Measurements from ENCODE around the gene NFIA.

The NFIA gene

DNA sequence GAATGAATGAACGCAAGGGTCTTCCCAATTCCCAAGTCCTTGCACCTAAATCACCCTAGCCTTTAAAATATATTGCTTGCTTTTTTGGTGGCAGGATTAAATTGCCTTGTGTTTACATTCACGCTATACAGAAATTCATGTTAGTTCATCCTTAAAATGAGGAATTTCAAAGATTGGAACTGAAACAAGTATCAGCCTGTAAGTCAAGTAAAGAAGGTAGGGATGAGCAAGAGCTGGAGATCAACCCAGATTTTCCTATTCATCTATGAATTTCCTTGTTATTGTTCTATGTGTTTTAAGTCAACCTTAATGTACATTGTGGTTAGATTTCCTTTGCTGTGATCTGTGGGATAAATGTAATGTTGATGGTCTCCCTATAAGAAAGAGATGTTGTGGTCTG is 248.2 kb downstream of the NFIA start:
- TF ChIP-seq TAF1 (IDR thresholded peaks at IDR 0.05; ENCODE audit: borderline replicate concordance, low read depth, low read length) = no peak
- TF ChIP-seq POLR2A (IDR thresholded peaks at IDR 0.05; ENCODE audit: low read depth, low read length) = no peak
- TF ChIP-seq POLR2AphosphoS5 (IDR thresholded peaks at IDR 0.05; ENCODE audit: low read depth, low read length) = no peak
- no peak for FAIRE-seq

DNA sequence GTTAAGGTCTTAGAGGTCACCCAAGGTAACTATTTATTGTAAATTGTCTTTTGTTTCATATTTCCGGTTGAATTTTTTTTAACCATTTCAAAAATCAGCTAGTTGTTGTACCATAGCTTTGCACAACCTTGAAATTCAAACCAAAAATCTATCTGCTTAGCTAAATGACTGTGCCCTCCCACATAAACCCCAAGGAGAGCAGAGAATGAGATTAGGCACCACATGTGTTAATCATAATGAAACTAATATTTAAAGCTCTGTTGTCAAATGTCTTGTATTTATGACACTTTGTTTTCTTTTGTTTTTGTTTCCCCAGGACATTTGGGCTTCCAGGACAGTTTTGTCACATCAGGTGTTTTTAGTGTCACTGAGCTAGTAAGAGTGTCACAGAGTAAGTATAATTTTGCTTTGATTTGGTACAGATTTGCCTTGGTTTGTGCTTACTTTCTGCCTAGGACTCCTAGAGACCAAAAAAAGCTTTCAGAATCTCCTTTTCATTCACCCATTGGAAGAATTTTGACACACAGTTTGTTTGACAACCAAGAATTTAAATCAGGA is 249.9 kb downstream of the NFIA start:
- TF ChIP-seq POLR2AphosphoS5 (IDR thresholded peaks at IDR 0.05; ENCODE audit: low read depth, low read length) = no peak
- no peak for TF ChIP-seq TAF1 (IDR thresholded peaks at IDR 0.05; ENCODE audit: borderline replicate concordance, low read depth, low read length)
- no peak for TF ChIP-seq POLR2A (IDR thresholded peaks at IDR 0.05; ENCODE audit: low read depth, low read length)
- DNase-seq (ENCODE audit: insufficient read length) = peak; percentile 23
- FAIRE-seq = peak; percentile 77

More for the DNA sequence above, 248.2 kb downstream of the NFIA start:
- DNase-seq (ENCODE audit: insufficient read length) = no peak

DNA sequence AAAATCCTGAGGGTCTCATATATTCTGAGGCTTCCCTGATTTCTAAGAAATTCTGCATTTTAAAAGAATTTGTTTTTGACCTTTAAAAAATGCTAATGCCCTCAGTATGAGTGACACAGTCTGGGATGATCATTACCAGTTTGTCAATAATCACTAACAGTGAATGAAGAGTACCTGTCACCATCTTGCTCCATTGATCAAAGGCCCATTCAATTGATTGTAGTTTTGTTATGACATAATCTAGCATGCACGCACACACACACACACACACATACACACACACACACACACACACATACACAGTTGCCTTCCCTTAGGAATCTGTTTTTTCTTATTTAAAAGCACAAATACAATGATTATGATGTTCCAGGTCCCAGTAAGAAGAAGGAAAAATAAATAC is 250.4 kb downstream of the NFIA start:
- FAIRE-seq (no peak), DNase-seq (ENCODE audit: insufficient read length) (no peak)
- TF ChIP-seq POLR2A (IDR thresholded peaks at IDR 0.05; ENCODE audit: low read depth, low read length) (no peak), TAF1 (IDR thresholded peaks at IDR 0.05; ENCODE audit: borderline replicate concordance, low read depth, low read length) (no peak), POLR2AphosphoS5 (IDR thresholded peaks at IDR 0.05; ENCODE audit: low read depth, low read length) (no peak)

DNA sequence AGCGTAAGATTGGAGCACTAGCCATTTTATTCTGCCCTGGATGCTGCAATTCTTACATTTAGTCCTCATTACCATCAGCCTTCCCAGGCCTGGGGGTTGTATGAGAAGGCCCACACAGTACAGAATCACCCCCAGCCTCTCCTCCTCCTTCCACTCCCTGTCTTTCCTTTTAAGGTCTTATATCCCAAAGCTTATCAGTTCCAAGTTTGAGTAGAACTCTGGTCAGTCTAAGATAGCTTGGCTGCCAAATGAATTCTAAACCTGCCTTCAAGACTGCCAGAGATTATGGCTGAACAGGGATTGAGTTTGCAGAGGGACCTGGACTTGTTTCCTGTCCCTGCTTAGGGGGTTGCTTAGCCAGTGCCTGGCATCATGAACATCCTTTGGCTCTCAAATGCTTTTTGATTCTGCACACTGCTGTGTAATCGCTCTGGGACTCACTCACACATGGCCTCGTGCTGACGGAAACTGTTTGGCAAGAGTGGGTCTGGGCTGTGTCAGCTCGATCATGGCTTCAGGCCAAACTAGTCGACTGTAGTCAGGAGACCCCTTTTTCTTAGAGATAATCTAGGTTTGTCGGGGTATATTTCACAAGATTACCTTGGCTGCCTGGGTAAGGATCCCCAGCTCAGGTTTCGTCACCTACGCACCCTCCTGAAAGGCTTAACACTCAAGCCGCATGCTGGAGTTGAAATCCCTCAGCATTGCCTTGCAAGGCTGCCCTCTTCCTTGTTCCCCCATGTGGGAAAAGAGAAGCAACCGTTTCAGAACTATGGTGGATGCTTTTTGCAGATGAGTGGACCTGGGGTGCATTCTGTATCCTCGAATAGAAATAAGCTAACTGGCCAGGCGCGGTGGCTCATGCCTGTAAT is 252.6 kb downstream of the NFIA start:
- DNase-seq (ENCODE audit: insufficient read length) = no peak
- FAIRE-seq = no peak
- TF ChIP-seq POLR2AphosphoS5 (IDR thresholded peaks at IDR 0.05; ENCODE audit: low read depth, low read length) (no peak), POLR2A (IDR thresholded peaks at IDR 0.05; ENCODE audit: low read depth, low read length) (no peak), TAF1 (IDR thresholded peaks at IDR 0.05; ENCODE audit: borderline replicate concordance, low read depth, low read length) (no peak)

DNA sequence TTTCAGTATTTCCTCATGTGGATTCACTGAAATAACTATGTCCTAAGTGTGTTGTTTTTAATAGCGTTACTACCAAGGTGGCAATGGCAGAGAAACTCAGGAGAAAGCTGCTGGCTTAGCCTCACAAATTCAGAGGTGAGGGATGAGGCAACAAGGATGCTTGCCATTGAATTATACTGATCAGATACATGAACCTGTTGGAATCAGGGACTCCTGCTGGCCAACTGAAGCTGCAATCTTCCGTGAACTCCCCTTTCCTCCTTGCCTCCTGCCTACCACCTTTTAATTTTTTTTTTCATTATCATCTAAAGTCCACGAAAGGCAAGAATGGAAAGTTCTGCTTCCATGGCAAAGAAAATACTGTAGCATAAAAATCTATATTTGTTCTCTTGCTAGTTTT is 254.7 kb downstream of the NFIA start:
- TF ChIP-seq POLR2A (IDR thresholded peaks at IDR 0.05; ENCODE audit: low read depth, low read length) = no peak
- no peak for DNase-seq (ENCODE audit: insufficient read length)
- no peak for FAIRE-seq

DNA sequence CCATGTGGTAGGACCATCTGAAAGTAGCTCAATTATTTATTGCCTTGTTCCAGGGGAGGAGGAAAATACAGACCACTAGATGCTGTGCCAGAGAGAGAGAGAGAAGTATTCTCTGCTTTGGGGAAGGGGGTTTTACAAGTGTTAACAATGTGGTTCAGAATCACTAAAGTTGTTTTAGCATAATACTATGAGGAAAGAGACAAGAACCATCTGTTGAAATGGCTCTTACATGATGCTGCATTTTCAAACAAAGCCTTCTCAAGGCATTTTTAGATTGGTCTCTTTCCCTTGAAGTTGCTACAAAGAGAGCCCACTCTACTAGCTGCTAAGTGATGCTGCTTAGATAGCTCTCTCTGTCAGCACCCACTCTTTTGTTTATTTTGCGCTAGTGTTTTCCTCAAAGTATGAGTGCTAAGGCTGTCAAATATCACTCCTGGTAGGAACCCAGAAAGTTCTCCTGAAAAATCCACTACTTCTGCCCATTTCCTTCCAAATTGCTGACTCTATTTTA is 255.1 kb downstream of the NFIA start:
- TF ChIP-seq TAF1 (IDR thresholded peaks at IDR 0.05; ENCODE audit: borderline replicate concordance, low read depth, low read length) (no peak), POLR2A (IDR thresholded peaks at IDR 0.05; ENCODE audit: low read depth, low read length) (no peak), POLR2AphosphoS5 (IDR thresholded peaks at IDR 0.05; ENCODE audit: low read depth, low read length) (no peak)
- FAIRE-seq = no peak
- DNase-seq (ENCODE audit: insufficient read length) = no peak

DNA sequence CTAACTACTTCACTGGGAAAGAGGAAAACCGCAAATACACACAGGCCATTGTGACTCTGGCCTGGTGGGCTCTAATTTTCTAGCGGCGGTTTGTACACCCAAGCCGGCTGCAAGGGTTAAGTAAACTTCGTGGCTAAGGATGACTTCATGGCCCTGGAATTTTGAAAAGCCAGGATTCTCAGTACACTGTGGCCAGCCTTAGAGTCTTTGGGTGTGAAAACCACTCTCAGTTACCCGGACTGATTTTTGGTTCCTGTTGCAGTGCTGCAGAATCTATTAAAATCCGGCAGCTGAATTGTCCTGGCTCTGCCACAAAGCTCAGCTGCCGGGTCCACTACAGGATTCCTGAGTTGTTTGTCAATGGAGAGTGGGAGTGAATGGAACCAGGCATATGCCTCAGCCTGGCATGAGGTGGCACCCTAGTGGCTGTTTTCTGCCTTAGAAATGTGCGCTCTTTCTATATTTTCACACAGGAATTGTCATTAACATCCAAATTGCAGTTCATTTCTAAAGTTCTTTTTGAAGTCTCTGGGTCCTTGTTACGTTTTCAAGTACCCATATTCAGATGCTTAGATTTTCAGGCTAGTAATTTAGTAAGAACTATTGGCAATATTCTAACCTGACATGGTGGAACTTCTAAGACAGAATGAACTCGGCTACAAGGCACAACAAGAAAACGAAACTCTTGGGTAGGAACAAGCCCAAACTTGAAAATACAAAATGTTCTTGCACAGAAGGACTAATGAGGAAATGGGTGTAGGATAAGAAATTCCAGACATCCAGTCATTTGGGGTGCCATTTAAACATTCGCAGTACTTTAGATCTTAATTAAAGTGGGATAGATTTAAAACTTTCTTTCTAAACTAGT is 255.9 kb downstream of the NFIA start:
- DNase-seq (ENCODE audit: insufficient read length) (no peak), FAIRE-seq (no peak)
- no peak for TF ChIP-seq POLR2AphosphoS5 (IDR thresholded peaks at IDR 0.05; ENCODE audit: low read depth, low read length)
- TF ChIP-seq TAF1 (IDR thresholded peaks at IDR 0.05; ENCODE audit: borderline replicate concordance, low read depth, low read length) = no peak
- no peak for TF ChIP-seq POLR2A (IDR thresholded peaks at IDR 0.05; ENCODE audit: low read depth, low read length)

DNA sequence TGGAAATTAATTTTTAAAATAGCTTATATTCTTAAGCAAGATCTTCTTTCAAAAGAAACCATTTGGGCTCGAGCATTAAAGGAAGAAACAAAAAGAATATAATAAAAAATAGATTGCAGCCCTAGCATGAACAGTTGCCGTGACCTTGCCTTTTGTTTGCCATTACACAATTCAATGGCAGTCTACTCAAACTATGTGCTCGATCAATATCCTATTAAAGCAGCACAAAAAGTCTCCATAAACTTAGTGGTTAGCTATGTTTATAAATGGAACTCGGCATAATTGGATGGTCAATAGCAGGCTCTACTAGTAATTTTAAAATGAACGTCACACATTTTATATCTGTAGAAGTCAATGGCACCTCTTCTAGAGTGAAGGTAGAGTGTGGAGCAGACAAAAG is 256.5 kb downstream of the NFIA start:
- no peak for DNase-seq (ENCODE audit: insufficient read length)
- TF ChIP-seq TAF1 (IDR thresholded peaks at IDR 0.05; ENCODE audit: borderline replicate concordance, low read depth, low read length) (no peak), POLR2AphosphoS5 (IDR thresholded peaks at IDR 0.05; ENCODE audit: low read depth, low read length) (no peak), POLR2A (IDR thresholded peaks at IDR 0.05; ENCODE audit: low read depth, low read length) (no peak)
- no peak for FAIRE-seq

DNA sequence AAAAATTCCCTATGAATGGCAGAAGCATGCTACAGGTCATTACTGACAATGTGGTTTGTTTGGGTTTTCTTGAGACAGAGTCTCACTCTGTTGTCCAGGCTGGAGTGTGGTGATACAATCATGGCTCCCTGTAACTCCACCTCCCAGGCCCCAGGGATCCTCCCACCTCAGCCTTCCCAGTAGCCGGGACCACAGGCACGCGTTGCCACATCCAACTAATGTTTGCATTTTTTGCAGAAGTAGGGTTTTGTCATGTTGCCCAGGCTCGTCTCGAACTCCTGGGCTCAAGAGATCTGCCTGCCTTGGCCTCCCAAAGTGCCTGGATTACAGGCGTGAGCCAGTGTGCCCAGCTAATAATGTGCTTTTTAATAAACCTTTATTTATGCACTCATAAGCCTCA is 259.1 kb downstream of the NFIA start:
- no peak for FAIRE-seq

DNA sequence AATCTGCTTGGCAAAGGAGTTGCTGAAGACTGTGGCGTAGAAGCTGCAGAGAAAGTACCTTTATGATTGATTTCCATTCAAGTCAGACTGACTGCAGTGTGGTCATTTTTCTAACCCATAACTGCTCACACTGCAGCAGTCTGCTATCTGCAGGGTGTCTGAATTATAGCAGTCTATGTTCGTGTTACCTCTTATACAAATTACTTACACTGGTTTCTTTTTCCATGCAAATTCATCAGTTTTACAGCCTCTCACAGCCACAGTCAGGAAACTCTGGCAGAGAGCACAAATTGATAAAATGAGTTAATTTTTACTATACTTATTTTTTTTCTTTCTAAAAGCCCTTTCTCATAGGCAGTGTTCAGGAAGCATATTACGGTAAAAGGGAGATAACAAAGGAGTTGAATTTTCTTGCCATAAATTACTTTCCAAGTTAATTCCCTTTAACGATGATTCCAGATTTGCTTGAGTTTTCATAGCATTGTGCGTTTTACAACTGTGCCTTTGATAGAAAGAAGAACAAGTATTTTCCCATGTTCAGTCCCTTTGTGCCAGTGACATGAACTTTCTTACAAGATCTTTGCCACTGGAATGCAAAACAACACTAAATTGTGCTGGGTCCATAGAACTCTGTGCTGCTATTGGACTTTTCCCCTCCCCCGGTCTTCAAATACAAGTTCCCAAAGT is 261.5 kb downstream of the NFIA start:
- DNase-seq (ENCODE audit: insufficient read length) = no peak
- TF ChIP-seq POLR2A (IDR thresholded peaks at IDR 0.05; ENCODE audit: low read depth, low read length) (no peak), POLR2AphosphoS5 (IDR thresholded peaks at IDR 0.05; ENCODE audit: low read depth, low read length) (no peak), TAF1 (IDR thresholded peaks at IDR 0.05; ENCODE audit: borderline replicate concordance, low read depth, low read length) (no peak)
- no peak for FAIRE-seq

More for the DNA sequence above, 259.1 kb downstream of the NFIA start:
- DNase-seq (ENCODE audit: insufficient read length) = no peak
- TF ChIP-seq TAF1 (IDR thresholded peaks at IDR 0.05; ENCODE audit: borderline replicate concordance, low read depth, low read length) = no peak
- TF ChIP-seq POLR2A (IDR thresholded peaks at IDR 0.05; ENCODE audit: low read depth, low read length) = no peak
- no peak for TF ChIP-seq POLR2AphosphoS5 (IDR thresholded peaks at IDR 0.05; ENCODE audit: low read depth, low read length)

DNA sequence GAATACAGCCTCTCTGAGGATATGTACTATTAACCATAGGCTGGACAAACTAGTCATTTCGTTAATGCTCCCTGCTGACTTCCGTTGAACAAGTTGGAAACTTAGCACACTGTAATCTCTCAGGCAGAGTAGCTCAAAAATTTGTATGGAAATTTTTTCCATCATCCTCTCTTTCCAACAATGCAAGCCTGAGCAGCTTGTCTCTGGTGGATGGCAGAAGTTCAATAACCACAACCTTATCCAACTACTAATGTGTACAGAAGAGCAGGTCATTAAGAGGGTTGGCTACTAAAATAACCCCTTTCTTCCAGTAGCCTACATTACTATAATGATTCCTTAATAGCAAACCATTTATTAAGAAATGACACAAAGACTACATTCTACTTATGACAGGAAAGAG is 262.3 kb downstream of the NFIA start:
- no peak for FAIRE-seq
- TF ChIP-seq POLR2AphosphoS5 (IDR thresholded peaks at IDR 0.05; ENCODE audit: low read depth, low read length) = no peak
- no peak for TF ChIP-seq TAF1 (IDR thresholded peaks at IDR 0.05; ENCODE audit: borderline replicate concordance, low read depth, low read length)
- no peak for TF ChIP-seq POLR2A (IDR thresholded peaks at IDR 0.05; ENCODE audit: low read depth, low read length)
- no peak for DNase-seq (ENCODE audit: insufficient read length)

Data from GM12892 (cell line).